A204.1 (cell line): Measurements from ENCODE around the gene TAF7L.
"Not testable (repeated sequence)": the region's sequence is repeated elsewhere in the genome, so short reads cannot be mapped to it uniquely, and the experiment has no call there.

Experiments
- FAIRE-seq: peaks from 2 replicates; lab custom pipeline; 2012; peaks lifted over from hg19 to GRCh38; lab: Jason Lieb, UNC

The TAF7L gene

GRCh38 chrX:101290957-101291603, at the start of gene TAF7L:
Gene TAF7L, minus strand, starts transcription at chrX:101291334. Its CDS starts 3,791 bp downstream, at chrX:101287543.
- no peak for FAIRE-seq

- no peak for FAIRE-seq
Observed at GRCh38 chrX:101337776-101338271, 46.7 kb upstream of the TAF7L start.

GRCh38 chrX:101334310-101334709, 43.2 kb upstream of the TAF7L start:
- not testable (repeated sequence) for FAIRE-seq

GRCh38 chrX:101326600-101326999, 35.5 kb upstream of the TAF7L start:
- not testable (repeated sequence) for FAIRE-seq

GRCh38 chrX:101303790-101304189, 12.7 kb upstream of the TAF7L start:
- no peak for FAIRE-seq

- not testable (repeated sequence) for FAIRE-seq
Observed at GRCh38 chrX:101295603-101296002, 4.5 kb upstream of the TAF7L start.

- FAIRE-seq = peak; percentile 96
Observed at GRCh38 chrX:101287402-101287801, 3.7 kb downstream of the TAF7L start.

GRCh38 chrX:101276238-101276637, 14.9 kb downstream of the TAF7L start:
- no peak for FAIRE-seq

GRCh38 chrX:101274198-101274597, 16.9 kb downstream of the TAF7L start:
- no peak for FAIRE-seq

GRCh38 chrX:101265869-101266428, 25.2 kb downstream of the TAF7L start:
- FAIRE-seq = no peak

GRCh38 chrX:101263766-101264165, 27.4 kb downstream of the TAF7L start:
- FAIRE-seq = no peak

- FAIRE-seq = no peak
Observed at GRCh38 chrX:101262590-101262989, 28.5 kb downstream of the TAF7L start.

- FAIRE-seq = no peak
Observed at GRCh38 chrX:101260435-101260834, 30.7 kb downstream of the TAF7L start.

- FAIRE-seq = no peak
Observed at GRCh38 chrX:101258259-101258581, 32.9 kb downstream of the TAF7L start.

GRCh38 chrX:101257448-101258258, 33.5 kb downstream of the TAF7L start:
- no peak for FAIRE-seq

GRCh38 chrX:101252634-101253033, 38.5 kb downstream of the TAF7L start:
- FAIRE-seq = no peak

GRCh38 chrX:101241531-101241930, 49.6 kb downstream of the TAF7L start:
- no peak for FAIRE-seq

- FAIRE-seq = no peak
Observed at GRCh38 chrX:101237041-101237440, 54.1 kb downstream of the TAF7L start.

- FAIRE-seq = no peak
Observed at GRCh38 chrX:101232316-101232715, 58.8 kb downstream of the TAF7L start.

- FAIRE-seq = no peak
Observed at GRCh38 chrX:101231080-101231479, 60.1 kb downstream of the TAF7L start.

GRCh38 chrX:101230636-101231035, 60.5 kb downstream of the TAF7L start:
- no peak for FAIRE-seq

- FAIRE-seq = no peak
Observed at GRCh38 chrX:101229170-101229569, 62.0 kb downstream of the TAF7L start.

- FAIRE-seq = no peak
Observed at GRCh38 chrX:101223226-101223625, 67.9 kb downstream of the TAF7L start.
